B cell (primary cell): ENCODE data around the gene DCAF7. TPM values are rescaled to one million over a fixed set of nuclear protein-coding genes. Genes with fewer than 3 reads are reported as not detected.

Source experiments
- ATAC-seq: fragments of 200-7000 bp; cut with Tn5 transposase; one replicate; pipeline ENCODE4 v1.10.0; 2021; ENCODE audit warnings: low read depth, mild to moderate bottlenecking, moderate number of reproducible peaks, moderate library complexity
- CTCF ChIA-PET: fragments of 350-600 bp; sonication (Branson Sonifier 250); formaldehyde crosslinking; loops from one replicate; lab custom pipeline; 2021; ENCODE audit warnings: antibody characterized with exemption, inconsistent platforms; lab: Charles Lee
- POLR2A ChIA-PET: fragments of 350-600 bp; sonication (Branson Sonifier 250); formaldehyde crosslinking; loops from one replicate; lab custom pipeline; 2021; ENCODE audit warnings: antibody characterized with exemption; lab: Charles Lee
- DNase-seq: peaks from one replicate; pipeline ENCODE4 v3.0.0; 2013
- H2AFZ ChIP-seq: 2 replicates; pipeline ENCODE4 v1.6.1; 2012; ENCODE audit warnings: mild to moderate bottlenecking, low read depth, low read length; ENCODE audit not compliant: insufficient read depth, poor library complexity, severe bottlenecking
- H3K27ac ChIP-seq, 2 donors: 1 replicate in 1 of 2; 2 replicates in 1 of 2; pipeline ENCODE4 v1.5.1; 2012 to 2013; ENCODE audit warnings: low read length in 2 of 2, mild to moderate bottlenecking in 2 of 2, moderate library complexity in 1 of 2
- H3K27me3 ChIP-seq, 4 experiments: fragments of 200-600 bp in 1 of 4; sonication (generic) in 1 of 4; replicated peaks in 1 of 4; 1 replicate in 2 of 4; 2 replicates in 2 of 4; pipeline versions ENCODE4 v1.6.1 to v1.7.0; 2013 to 2016; ENCODE audit warnings: low read length in 3 of 4, mild to moderate bottlenecking in 2 of 4, mixed read lengths in 1 of 4, moderate library complexity in 1 of 4; ENCODE audit not compliant: insufficient read depth in 4 of 4, control insufficient read depth in 3 of 4; ENCODE audit errors: control extremely low read depth in 1 of 4
- H3K36me3 ChIP-seq, 2 experiments: replicated peaks in 1 of 2; 1 replicate in 1 of 2; 2 replicates in 1 of 2; pipeline versions ENCODE4 v1.6.1 to v1.7.1; 2013; ENCODE audit warnings: low read length in 1 of 2; ENCODE audit not compliant: insufficient read depth in 2 of 2, control insufficient read depth in 1 of 2; ENCODE audit errors: control extremely low read depth in 1 of 2, extremely low read depth in 1 of 2
- H3K4me1 ChIP-seq, 2 donors: fragments of 200-600 bp in 1 of 2; sonication (generic) in 1 of 2; 1 replicate in 1 of 2; 2 replicates in 1 of 2; pipeline versions ENCODE4 v1.5.1 to v1.6.1; 2013 to 2017; ENCODE audit warnings: low read length in 2 of 2; ENCODE audit not compliant: control insufficient read depth in 2 of 2, insufficient read depth in 2 of 2
- H3K4me2 ChIP-seq: replicated peaks from 2 replicates; pipeline ENCODE3; 2012; ENCODE audit warnings: mild to moderate bottlenecking, low read depth, low read length; ENCODE audit not compliant: poor library complexity, severe bottlenecking
- H3K4me3 ChIP-seq, 5 experiments: fragments of 200-600 bp in 1 of 5; sonication (generic) in 1 of 5; 1 replicate in 3 of 5; 2 replicates in 2 of 5; pipeline versions ENCODE4 v1.5.1 to v1.7.0; 2011 to 2016; ENCODE audit warnings: low read length in 4 of 5, mild to moderate bottlenecking in 4 of 5, low read depth in 2 of 5, control low read depth in 1 of 5, moderate library complexity in 1 of 5; ENCODE audit not compliant: insufficient read depth in 1 of 5; ENCODE audit errors: control extremely low read depth in 1 of 5, extremely low read depth in 1 of 5
- H3K79me2 ChIP-seq: fragments of 200-600 bp; sonication (generic); one replicate; pipeline ENCODE4 v1.6.0; 2016; ENCODE audit warnings: low read length; ENCODE audit not compliant: control insufficient read depth, insufficient read depth
- H3K9ac ChIP-seq: fragments of 200-600 bp; sonication (generic); 2 replicates; pipeline ENCODE4 v1.6.1; 2017; ENCODE audit warnings: mild to moderate bottlenecking, low read length, moderate library complexity
- H3K9me3 ChIP-seq, 3 donors: one replicate each; pipeline versions ENCODE4 v1.6.1 to v1.7.1; 2013; ENCODE audit warnings: low read length in 2 of 3; ENCODE audit not compliant: control insufficient read depth in 2 of 3, insufficient read depth in 1 of 3; ENCODE audit errors: control extremely low read depth in 1 of 3
- H4K20me1 ChIP-seq: 2 replicates; pipeline ENCODE4 v1.6.0; 2012; ENCODE audit warnings: mild to moderate bottlenecking, low read length; ENCODE audit not compliant: insufficient read depth, control insufficient read depth, poor library complexity, severe bottlenecking
- H3K27ac Mint-ChIP-seq: one replicate; pipeline ENCODE4 v1.8.0; 2021; ENCODE audit warnings: mixed read lengths
- H3K27me3 Mint-ChIP-seq: one replicate; pipeline ENCODE4 v1.8.0; 2021; ENCODE audit warnings: mixed read lengths
- H3K4me1 Mint-ChIP-seq: one replicate; pipeline ENCODE4 v1.8.0; 2021; ENCODE audit warnings: mixed read lengths
- H3K4me3 Mint-ChIP-seq: one replicate; pipeline ENCODE4 v1.8.0; 2021; ENCODE audit warnings: mixed read lengths
- H3K9me3 Mint-ChIP-seq: one replicate; pipeline ENCODE4 v1.8.0; 2022; ENCODE audit warnings: mixed read lengths; ENCODE audit not compliant: insufficient read depth
- CTCF ChIP-seq: fragments of 200-600 bp; IDR thresholded peaks from one replicate; pipeline ENCODE4 v1.8.0; 2022; ENCODE audit warnings: antibody characterized with exemption, mild to moderate bottlenecking
- EZH2 ChIP-seq: IDR thresholded peaks from 2 replicates; pipeline ENCODE4 v1.6.1; 2012; ENCODE audit warnings: borderline replicate concordance, low read depth, mild to moderate bottlenecking, moderate library complexity, low read length; ENCODE audit not compliant: insufficient read depth, poor library complexity, severe bottlenecking
- WGBS: methylation state at CpG from one replicate; pipeline ENCODE4 v1.1.5; 2013; ENCODE audit warnings: missing lambda C conversion rate; ENCODE audit not compliant: insufficient coverage; 5-methylcytosine and 5-hydroxymethylcytosine counted together
- intact Hi-C: fragments of 100-400 bp; cut with micrococcal nuclease; formaldehyde crosslinking; loops from one replicate; pipeline ENCODE4 v1.10.0; 2022
- polyA plus RNA-seq: library from polyadenylated mRNA; depleted of rRNA; stranded (reverse); fragments of >200 nt; gene quantifications from 2 replicates; pipeline ENCODE4 v1.2.3, GENCODE V29; 2012
- total RNA-seq, 2 donors: library from RNA; stranded (reverse); fragments of 120-200 nt in 1 of 2; gene quantifications; 1 replicate in 1 of 2; 2 replicates in 1 of 2; pipeline versions ENCODE4 v1.2.3 to v1.2.4, GENCODE V29; 2013 to 2022

DCAF7 gene
- total and polyA plus RNA-seq, 2 donors (not counting 1 experiment from before 2014, with no cell fraction given), result 55.1 to 84.7 TPM

GRCh38 chr17:63561819-63562218, 11.5 kb downstream of the DCAF7 start:
- H3K27me3 ChIP-seq, result no peaks in the 10 kb centered on the region

GRCh38 chr17:63563339-63563738, 13.1 kb downstream of the DCAF7 start:
- no peak for DNase-seq
- Histone ChIP-seq H3K27me3 (no peaks in the 10 kb centered on the region), H4K20me1 (peaks cover 83% of the 10 kb centered on the region), H3K79me2 (peaks cover 85% of the 10 kb centered on the region), H3K4me1 (peaks cover 0 to 4% of the 10 kb centered on the region in 2 donors), H2AFZ (no peak overlapping the region), H3K4me2 (no peak overlapping the region), H3K9me3 (no peaks in the 10 kb centered on the region), H3K4me3 (no peak overlapping the region), H3K9ac (no peak overlapping the region), H3K36me3 (peaks cover 1 to 10% of the 10 kb centered on the region in 2 experiments), H3K27ac (no peak overlapping the region)
- WGBS, result no CpG with 5 or more reads among the region's 2 CpGs
- ATAC-seq, result no peak
- intact Hi-C loops, result no loop called here
- ChIA-PET CTCF (no interaction called here), POLR2A (interaction anchor here (0.6 kb wide), 1 partner anchor 144 kb away, joined by 3 read pairs; no protein-coding TSS in a partner anchor)
- Mint-ChIP-seq H3K27me3 (no peaks in the 10 kb centered on the region), H3K9me3 (no peaks in the 10 kb centered on the region), H3K4me1 (peaks cover 41% of the 10 kb centered on the region), H3K27ac (no peak overlapping the region), H3K4me3 (no peak overlapping the region)
- TF ChIP-seq CTCF (no peak), EZH2 (no peak)

More at GRCh38 chr17:63561819-63562218, 11.5 kb downstream of the DCAF7 start:
- Histone ChIP-seq H3K9me3 (no peaks in the 10 kb centered on the region), H3K36me3 (peaks cover 3 to 7% of the 10 kb centered on the region in 2 experiments), H3K4me3 (no peak overlapping the region), H3K4me1 (peaks cover 0 to 8% of the 10 kb centered on the region in 2 donors), H3K9ac (no peak overlapping the region), H3K27ac (no peak overlapping the region), H2AFZ (no peak overlapping the region), H3K4me2 (no peak overlapping the region), H3K79me2 (peaks cover 85% of the 10 kb centered on the region), H4K20me1 (peaks cover 83% of the 10 kb centered on the region)
- Mint-ChIP-seq H3K9me3 (no peaks in the 10 kb centered on the region), H3K4me3 (no peak overlapping the region), H3K27ac (no peak overlapping the region), H3K4me1 (peaks cover 51% of the 10 kb centered on the region), H3K27me3 (no peaks in the 10 kb centered on the region)
- ATAC-seq (no peak), DNase-seq (no peak)
- no peak for TF ChIP-seq EZH2
- TF ChIP-seq CTCF, result no peak
- intact Hi-C loops, result no loop called here
- ChIA-PET CTCF (no interaction called here), POLR2A (interaction anchor here (0.6 kb wide), 1 partner anchor 10 kb away, joined by 4 read pairs; no protein-coding TSS in a partner anchor)
